Osteoblast (primary cell): Measurements from ENCODE around the gene TRPV6. TPM values are rescaled to one million over a fixed set of nuclear protein-coding genes. Genes with fewer than 3 reads are reported as not detected.
A peak's percentile ranks its signal among the peaks of the same experiment; 100 is the strongest.

Experiments
- DNase-seq: peaks from one replicate; pipeline ENCODE4 v3.0.0; 2011; ENCODE audit warnings: low spot score, mixed read lengths; ENCODE audit not compliant: insufficient read length; ENCODE audit errors: missing footprints
- H2AFZ ChIP-seq: 2 replicates; pipeline ENCODE4 v1.6.0; 2011; ENCODE audit warnings: mild to moderate bottlenecking, low read length
- H3K27ac ChIP-seq: 2 replicates; pipeline ENCODE4 v1.5.1; 2011; ENCODE audit warnings: mild to moderate bottlenecking, low read depth, low read length, moderate library complexity
- H3K27me3 ChIP-seq: 2 replicates; pipeline ENCODE4 v1.6.0; 2012; ENCODE audit warnings: mild to moderate bottlenecking, control low read depth, inconsistent platforms, low read length, moderate library complexity; ENCODE audit not compliant: insufficient read depth
- H3K36me3 ChIP-seq: 2 replicates; pipeline ENCODE4 v1.5.1; 2011; ENCODE audit warnings: mild to moderate bottlenecking, low read length, control low read depth, moderate library complexity; ENCODE audit not compliant: insufficient read depth
- H3K4me1 ChIP-seq: 2 replicates; pipeline ENCODE4 v1.5.1; 2011; ENCODE audit warnings: mild to moderate bottlenecking, low read length, control low read depth, moderate library complexity; ENCODE audit not compliant: insufficient read depth
- H3K4me2 ChIP-seq: 2 replicates; pipeline ENCODE4 v1.6.0; 2011; ENCODE audit warnings: mild to moderate bottlenecking, low read length; ENCODE audit not compliant: insufficient read depth
- H3K4me3 ChIP-seq: fragments of 200-600 bp; sonication (generic); 3 replicates; pipeline ENCODE4 v1.5.1; 2012; ENCODE audit warnings: mild to moderate bottlenecking, low read length, inconsistent platforms; ENCODE audit not compliant: insufficient read depth
- H3K79me2 ChIP-seq: 2 replicates; pipeline ENCODE4 v1.6.0; 2012; ENCODE audit warnings: mild to moderate bottlenecking, low read length, control low read depth, inconsistent platforms; ENCODE audit not compliant: insufficient read depth
- H3K9me3 ChIP-seq: 2 replicates; pipeline ENCODE4 v1.5.1; 2011; ENCODE audit warnings: low read depth, low read length, control low read depth
- H4K20me1 ChIP-seq: 2 replicates; pipeline ENCODE4 v1.6.0; 2012; ENCODE audit warnings: mild to moderate bottlenecking, low read length, control low read depth; ENCODE audit not compliant: insufficient read depth
- CTCF ChIP-seq: IDR thresholded peaks from 2 replicates; pipeline ENCODE4 v1.5.1; 2011; ENCODE audit warnings: mild to moderate bottlenecking, low read depth, low read length, moderate library complexity; ENCODE audit errors: extremely low read depth
- total RNA-seq: library from RNA; depleted of rRNA; stranded (reverse); fragments of >200 nt; gene quantifications from 2 replicates; pipeline ENCODE4 v1.2.3, GENCODE V29; 2012

TRPV6 gene
- total RNA-seq, 1 donor = not detected

- H3K4me3 ChIP-seq = no peak overlapping the region
Observed at GRCh38 chr7:142863891-142864685, 21.5 kb downstream of the TRPV6 start.

GRCh38 chr7:142862786-142863400, 22.7 kb downstream of the TRPV6 start:
- Histone ChIP-seq H2AFZ (no peak overlapping the region), H3K27me3 (no peaks in the 10 kb centered on the region), H3K9me3 (no peaks in the 10 kb centered on the region), H3K27ac (no peak overlapping the region), H4K20me1 (no peaks in the 10 kb centered on the region), H3K79me2 (no peaks in the 10 kb centered on the region), H3K4me3 (no peak overlapping the region), H3K4me1 (no peaks in the 10 kb centered on the region), H3K4me2 (no peak overlapping the region), H3K36me3 (no peaks in the 10 kb centered on the region)
- peak; percentile 76 for DNase-seq
- TF ChIP-seq CTCF = no peak

More at GRCh38 chr7:142863891-142864685, 21.5 kb downstream of the TRPV6 start:
- Histone ChIP-seq H3K9me3 (no peaks in the 10 kb centered on the region), H3K36me3 (no peaks in the 10 kb centered on the region), H3K4me2 (no peak overlapping the region), H4K20me1 (no peaks in the 10 kb centered on the region), H2AFZ (no peak overlapping the region), H3K27ac (no peak overlapping the region), H3K27me3 (no peaks in the 10 kb centered on the region), H3K4me1 (no peaks in the 10 kb centered on the region), H3K79me2 (no peaks in the 10 kb centered on the region)
- TF ChIP-seq CTCF = no peak
- no peak for DNase-seq

GRCh38 chr7:142862351-142862750, 23.2 kb downstream of the TRPV6 start:
- H3K27ac ChIP-seq = no peak overlapping the region
- DNase-seq = peak; percentile 67
- no peaks in the 10 kb centered on the region for H3K79me2 ChIP-seq
- H3K27me3 ChIP-seq = no peaks in the 10 kb centered on the region
- H3K4me3 ChIP-seq = no peak overlapping the region
- H3K36me3 ChIP-seq = no peaks in the 10 kb centered on the region
- no peak for TF ChIP-seq CTCF
- no peaks in the 10 kb centered on the region for H3K9me3 ChIP-seq
- H2AFZ ChIP-seq = no peak overlapping the region
- H3K4me1 ChIP-seq = no peaks in the 10 kb centered on the region
- H4K20me1 ChIP-seq = no peaks in the 10 kb centered on the region
- H3K4me2 ChIP-seq = no peak overlapping the region

GRCh38 chr7:142860968-142861367, 24.6 kb downstream of the TRPV6 start:
- H3K4me3 ChIP-seq = no peak overlapping the region
- no peaks in the 10 kb centered on the region for H3K79me2 ChIP-seq
- H3K9me3 ChIP-seq = no peaks in the 10 kb centered on the region
- no peak overlapping the region for H3K27ac ChIP-seq
- no peaks in the 10 kb centered on the region for H4K20me1 ChIP-seq
- H3K4me1 ChIP-seq = no peaks in the 10 kb centered on the region
- H3K36me3 ChIP-seq = no peaks in the 10 kb centered on the region
- no peaks in the 10 kb centered on the region for H3K27me3 ChIP-seq
- TF ChIP-seq CTCF = no peak
- no peak for DNase-seq
- H2AFZ ChIP-seq = no peak overlapping the region
- H3K4me2 ChIP-seq = no peak overlapping the region
